K562 (cell line): ENCODE results near the gene TAS2R40. TPM values are rescaled to one million over a fixed set of nuclear protein-coding genes. Genes with fewer than 3 reads are reported as not detected.

Source experiments
- ATF1 ChIP-seq, 2 experiments: fragments of 450-650 bp in 1 of 2; IDR thresholded peaks; 2 replicates each; pipeline ENCODE4 v1.6.1; 2016; ENCODE audit warnings: missing compliant biosample characterization in 1 of 2, missing genetic modification characterization in 1 of 2
- CTBP1 ChIP-seq: fragments of 450-650 bp; IDR thresholded peaks from 2 replicates; pipeline ENCODE4 v1.6.1; 2016; ENCODE audit warnings: borderline replicate concordance
- ESRRB ChIP-seq: fragments of 250-450 bp; sonication (Bioruptor Pico); IDR thresholded peaks from 2 replicates; pipeline ENCODE4 v1.5.0; 2020; ENCODE audit warnings: mild to moderate bottlenecking, moderate library complexity, borderline replicate concordance
- FOXM1 ChIP-seq, 2 experiments: fragments of 450-650 bp in 1 of 2; sonication (generic) in 1 of 2; formaldehyde crosslinking in 1 of 2; IDR thresholded peaks; 2 replicates each; pipeline versions ENCODE4 v1.6.1 to v1.9.0; 2017 to 2022; ENCODE audit warnings: low read depth in 2 of 2, mild to moderate bottlenecking in 2 of 2, missing genetic modification reagents in 1 of 2, moderate library complexity in 1 of 2
- LARP7 ChIP-seq: fragments of 450-650 bp; IDR thresholded peaks from 2 replicates; pipeline ENCODE4 v1.6.1; 2016
- MAZ ChIP-seq, 2 experiments: fragments of 450-650 bp in 1 of 2; sonication (generic) in 1 of 2; formaldehyde crosslinking; IDR thresholded peaks in 1 of 2; conservative IDR thresholded peaks in 1 of 2; 2 replicates each; pipeline versions ENCODE4 v1.4.0 to v1.5.0; 2020; ENCODE audit warnings: mild to moderate bottlenecking in 1 of 2, missing genetic modification reagents in 1 of 2
- MTA1 ChIP-seq: fragments of 450-650 bp; IDR thresholded peaks from 2 replicates; pipeline ENCODE4 v1.6.1; 2017; ENCODE audit warnings: borderline replicate concordance
- NR3C1 ChIP-seq: sonication (generic); formaldehyde crosslinking; IDR thresholded peaks from 2 replicates; pipeline ENCODE4 v1.8.1; 2022; ENCODE audit warnings: missing genetic modification reagents
- PCBP1 ChIP-seq: fragments of 200-400 bp; formaldehyde crosslinking; IDR thresholded peaks from 2 replicates; pipeline ENCODE4 v1.6.1; 2018; ENCODE audit warnings: mild to moderate bottlenecking, low read depth, low read length; ENCODE audit not compliant: poor library complexity, severe bottlenecking
- POLR2AphosphoS5 ChIP-seq: IDR thresholded peaks from 2 replicates; pipeline ENCODE4 v1.6.1; 2011; ENCODE audit warnings: mild to moderate bottlenecking, low read depth, low read length, moderate library complexity; ENCODE audit not compliant: control insufficient read depth, insufficient read depth
- POLR2B ChIP-seq: fragments of 450-650 bp; IDR thresholded peaks from 2 replicates; pipeline ENCODE4 v1.6.1; 2018; ENCODE audit warnings: low read depth; ENCODE audit not compliant: partially characterized antibody
- POLR2G ChIP-seq: fragments of 200-400 bp; formaldehyde crosslinking; IDR thresholded peaks from 2 replicates; pipeline ENCODE4 v1.6.1; 2017; ENCODE audit warnings: low read depth, mild to moderate bottlenecking, antibody characterized with exemption, low read length, moderate library complexity
- RBBP5 ChIP-seq: fragments of 200-600 bp; sonication (generic); IDR thresholded peaks from 2 replicates; pipeline ENCODE4 v1.6.1; 2012; ENCODE audit warnings: borderline replicate concordance, mild to moderate bottlenecking, low read length, control low read depth, inconsistent platforms; ENCODE audit not compliant: insufficient read depth, poor library complexity, severe bottlenecking
- SMC3 ChIP-seq: conservative IDR thresholded peaks from 2 replicates; pipeline ENCODE4 v1.6.1; 2011; ENCODE audit warnings: low read depth, low read length, improper control_type of control experiment; ENCODE audit not compliant: insufficient read depth
- SUPT5H ChIP-seq: fragments of 450-650 bp; IDR thresholded peaks from 2 replicates; pipeline ENCODE4 v1.6.1; 2016
- ZFX ChIP-seq: sonication (generic); formaldehyde crosslinking; IDR thresholded peaks from 2 replicates; pipeline ENCODE4 v1.8.0; 2022; ENCODE audit warnings: mild to moderate bottlenecking, missing genetic modification reagents, moderate library complexity
- ZNF263 ChIP-seq: sonication (generic); formaldehyde crosslinking; IDR thresholded peaks from 2 replicates; pipeline ENCODE4 v1.8.0; 2022; ENCODE audit warnings: mild to moderate bottlenecking, missing genetic modification reagents, borderline replicate concordance
- polyA plus RNA-seq, 8 experiments: library from polyadenylated mRNA; depleted of rRNA in 4 of 8; stranded (reverse) in 5 of 8; unstranded in 3 of 8; fragments of >200 nt; fragmentation: Nextera tagmentation in 2 of 8; fragmentation: Illumina TruSeq in 1 of 8; extraction: Ambion mirVana in 2 of 8; extraction: Trizol in 1 of 8; gene quantifications; 2 replicates each; pipeline versions ENCODE4 v1.2.1 to v1.2.3, GENCODE V29; 2011 to 2014; ENCODE audit warnings: inconsistent platforms in 1 of 8, missing spikeins in 1 of 8
- total RNA-seq, 7 experiments: library from RNA; depleted of rRNA in 6 of 7; stranded (reverse); fragments of >200 nt in 6 of 7; fragmentation: Illumina TruSeq in 2 of 7; extraction: Trizol in 2 of 7; gene quantifications; 2 replicates each; pipeline versions ENCODE4 v1.2.1 to v1.2.3, GENCODE V29; 2011 to 2021; ENCODE audit warnings: low replicate concordance in 1 of 7
- TF ChIP-seq, protein P1 (sequence below): IDR thresholded peaks from 2 replicates; pipeline ENCODE4 v1.6.1; 2011; ENCODE audit not compliant: insufficient read length; ENCODE audit errors: extremely low read depth
- TF ChIP-seq, protein P2 (sequence below): fragments of 250-450 bp; sonication (Bioruptor Pico); IDR thresholded peaks from 2 replicates; pipeline ENCODE4 v1.4.0; 2020; ENCODE audit warnings: mild to moderate bottlenecking, moderate library complexity
- TF ChIP-seq, protein P3 (sequence below): sonication (generic); formaldehyde crosslinking; IDR thresholded peaks from 2 replicates; pipeline ENCODE4 v1.4.0; 2020; ENCODE audit warnings: mild to moderate bottlenecking, missing genetic modification reagents

Gene TAS2R40
- total and polyA plus RNA-seq, 9 of the 15 experiments (the other 6 are each of a cell fraction or from before 2014, with no cell fraction given) = not detected

DNA sequence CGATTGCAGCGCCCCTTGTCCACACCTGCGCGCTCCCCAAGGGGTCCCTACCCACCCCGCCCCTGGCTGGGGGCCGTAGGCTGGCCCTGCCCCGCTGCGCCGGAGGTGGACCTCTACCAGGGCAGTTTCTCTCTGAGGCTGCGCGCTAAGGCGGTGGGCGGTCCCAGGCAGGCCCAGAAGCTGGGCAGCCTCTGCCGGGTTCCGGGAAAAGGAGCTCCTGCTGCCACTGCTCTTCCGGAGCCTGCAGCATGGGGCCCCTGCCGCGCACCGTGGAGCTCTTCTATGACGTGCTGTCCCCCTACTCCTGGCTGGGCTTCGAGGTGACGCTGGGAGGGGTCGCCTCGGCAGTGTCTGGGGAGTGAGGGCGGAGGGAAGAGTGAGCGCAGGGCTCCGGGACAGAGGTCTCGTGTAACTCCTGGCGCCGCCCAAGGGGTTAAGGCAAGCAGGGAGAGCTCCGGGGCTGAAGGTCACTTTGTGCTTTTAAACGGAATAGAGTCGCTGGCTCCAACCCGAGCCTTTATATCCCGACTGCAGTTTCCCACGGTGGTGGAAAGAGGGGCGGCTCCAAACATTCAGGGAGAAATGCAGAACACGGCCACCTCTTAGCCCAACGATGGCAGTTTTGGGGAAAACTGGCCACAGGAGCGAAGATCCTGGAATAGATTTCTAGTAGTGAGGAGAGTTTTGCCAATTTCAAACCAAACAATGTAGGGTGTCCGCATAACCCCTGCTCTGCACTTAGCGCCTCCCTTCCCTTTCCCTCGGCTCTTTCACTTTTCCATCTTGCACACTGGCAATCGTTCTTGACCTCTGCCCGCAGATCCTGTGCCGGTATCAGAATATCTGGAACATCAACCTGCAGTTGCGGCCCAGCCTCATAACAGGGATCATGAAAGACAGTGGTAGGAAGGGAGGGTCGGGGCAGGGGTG is 41.7 kb downstream of the TAS2R40 start, which contains the start of gene GSTK1 (continued):
- TF ChIP-seq, protein P1, sequence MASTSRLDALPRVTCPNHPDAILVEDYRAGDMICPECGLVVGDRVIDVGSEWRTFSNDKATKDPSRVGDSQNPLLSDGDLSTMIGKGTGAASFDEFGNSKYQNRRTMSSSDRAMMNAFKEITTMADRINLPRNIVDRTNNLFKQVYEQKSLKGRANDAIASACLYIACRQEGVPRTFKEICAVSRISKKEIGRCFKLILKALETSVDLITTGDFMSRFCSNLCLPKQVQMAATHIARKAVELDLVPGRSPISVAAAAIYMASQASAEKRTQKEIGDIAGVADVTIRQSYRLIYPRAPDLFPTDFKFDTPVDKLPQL = peak; percentile 34
- TF ChIP-seq PCBP1 (peak; percentile 50), POLR2B (peak; percentile 97), POLR2G (peak; percentile 99), ZFX (CRISPR knock-in tag) (peak; percentile 94), CTBP1 (peak; percentile 68), POLR2AphosphoS5 (peak; percentile 92), MAZ (CRISPR knock-in tag; conservative IDR thresholded peaks at IDR 0.05 in 1 of 2, IDR thresholded peaks at IDR 0.05 in 1 of 2) (peak; percentile 81 to 91), ATF1 (CRISPR knock-in tag; IDR thresholded peaks at IDR 0.05) (no peak), ATF1 (tag; IDR thresholded peaks at IDR 0.05) (peak; percentile 64), SMC3 (no peak), ESRRB (CRISPR knock-in tag) (no peak), MTA1 (0 out of 2 replicates have a peak, but pooled peaks have one; percentile 11), ZNF263 (CRISPR knock-in tag) (peak; percentile 69; the same call in 1 of the 2 replicates), NR3C1 (no peak), RBBP5 (peak; percentile 91), FOXM1 (IDR thresholded peaks at IDR 0.05; ENCODE audit: low read depth) (no peak), FOXM1 (CRISPR knock-in tag; IDR thresholded peaks at IDR 0.05; ENCODE audit: low read depth) (0 out of 2 replicates have a peak, but pooled peaks have one; percentile 64), SUPT5H (peak; percentile 98), LARP7 (0 out of 2 replicates have a peak, but pooled peaks have one; percentile 20)
- TF ChIP-seq, protein P2, sequence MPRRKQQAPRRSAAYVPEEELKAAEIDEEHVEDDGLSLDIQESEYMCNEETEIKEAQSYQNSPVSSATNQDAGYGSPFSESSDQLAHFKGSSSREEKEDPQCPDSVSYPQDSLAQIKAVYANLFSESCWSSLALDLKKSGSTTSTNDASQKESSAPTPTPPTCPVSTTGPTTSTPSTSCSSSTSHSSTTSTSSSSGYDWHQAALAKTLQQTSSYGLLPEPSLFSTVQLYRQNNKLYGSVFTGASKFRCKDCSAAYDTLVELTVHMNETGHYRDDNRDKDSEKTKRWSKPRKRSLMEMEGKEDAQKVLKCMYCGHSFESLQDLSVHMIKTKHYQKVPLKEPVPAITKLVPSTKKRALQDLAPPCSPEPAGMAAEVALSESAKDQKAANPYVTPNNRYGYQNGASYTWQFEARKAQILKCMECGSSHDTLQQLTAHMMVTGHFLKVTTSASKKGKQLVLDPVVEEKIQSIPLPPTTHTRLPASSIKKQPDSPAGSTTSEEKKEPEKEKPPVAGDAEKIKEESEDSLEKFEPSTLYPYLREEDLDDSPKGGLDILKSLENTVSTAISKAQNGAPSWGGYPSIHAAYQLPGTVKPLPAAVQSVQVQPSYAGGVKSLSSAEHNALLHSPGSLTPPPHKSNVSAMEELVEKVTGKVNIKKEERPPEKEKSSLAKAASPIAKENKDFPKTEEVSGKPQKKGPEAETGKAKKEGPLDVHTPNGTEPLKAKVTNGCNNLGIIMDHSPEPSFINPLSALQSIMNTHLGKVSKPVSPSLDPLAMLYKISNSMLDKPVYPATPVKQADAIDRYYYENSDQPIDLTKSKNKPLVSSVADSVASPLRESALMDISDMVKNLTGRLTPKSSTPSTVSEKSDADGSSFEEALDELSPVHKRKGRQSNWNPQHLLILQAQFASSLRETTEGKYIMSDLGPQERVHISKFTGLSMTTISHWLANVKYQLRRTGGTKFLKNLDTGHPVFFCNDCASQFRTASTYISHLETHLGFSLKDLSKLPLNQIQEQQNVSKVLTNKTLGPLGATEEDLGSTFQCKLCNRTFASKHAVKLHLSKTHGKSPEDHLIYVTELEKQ = no peak
- TF ChIP-seq, protein P3, sequence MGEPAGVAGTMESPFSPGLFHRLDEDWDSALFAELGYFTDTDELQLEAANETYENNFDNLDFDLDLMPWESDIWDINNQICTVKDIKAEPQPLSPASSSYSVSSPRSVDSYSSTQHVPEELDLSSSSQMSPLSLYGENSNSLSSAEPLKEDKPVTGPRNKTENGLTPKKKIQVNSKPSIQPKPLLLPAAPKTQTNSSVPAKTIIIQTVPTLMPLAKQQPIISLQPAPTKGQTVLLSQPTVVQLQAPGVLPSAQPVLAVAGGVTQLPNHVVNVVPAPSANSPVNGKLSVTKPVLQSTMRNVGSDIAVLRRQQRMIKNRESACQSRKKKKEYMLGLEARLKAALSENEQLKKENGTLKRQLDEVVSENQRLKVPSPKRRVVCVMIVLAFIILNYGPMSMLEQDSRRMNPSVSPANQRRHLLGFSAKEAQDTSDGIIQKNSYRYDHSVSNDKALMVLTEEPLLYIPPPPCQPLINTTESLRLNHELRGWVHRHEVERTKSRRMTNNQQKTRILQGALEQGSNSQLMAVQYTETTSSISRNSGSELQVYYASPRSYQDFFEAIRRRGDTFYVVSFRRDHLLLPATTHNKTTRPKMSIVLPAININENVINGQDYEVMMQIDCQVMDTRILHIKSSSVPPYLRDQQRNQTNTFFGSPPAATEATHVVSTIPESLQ (CRISPR knock-in tag) = peak; percentile 70; the same call in 1 of the 2 replicates
